ENCODE results near the gene MATN1.

MATN1 gene

DNA sequence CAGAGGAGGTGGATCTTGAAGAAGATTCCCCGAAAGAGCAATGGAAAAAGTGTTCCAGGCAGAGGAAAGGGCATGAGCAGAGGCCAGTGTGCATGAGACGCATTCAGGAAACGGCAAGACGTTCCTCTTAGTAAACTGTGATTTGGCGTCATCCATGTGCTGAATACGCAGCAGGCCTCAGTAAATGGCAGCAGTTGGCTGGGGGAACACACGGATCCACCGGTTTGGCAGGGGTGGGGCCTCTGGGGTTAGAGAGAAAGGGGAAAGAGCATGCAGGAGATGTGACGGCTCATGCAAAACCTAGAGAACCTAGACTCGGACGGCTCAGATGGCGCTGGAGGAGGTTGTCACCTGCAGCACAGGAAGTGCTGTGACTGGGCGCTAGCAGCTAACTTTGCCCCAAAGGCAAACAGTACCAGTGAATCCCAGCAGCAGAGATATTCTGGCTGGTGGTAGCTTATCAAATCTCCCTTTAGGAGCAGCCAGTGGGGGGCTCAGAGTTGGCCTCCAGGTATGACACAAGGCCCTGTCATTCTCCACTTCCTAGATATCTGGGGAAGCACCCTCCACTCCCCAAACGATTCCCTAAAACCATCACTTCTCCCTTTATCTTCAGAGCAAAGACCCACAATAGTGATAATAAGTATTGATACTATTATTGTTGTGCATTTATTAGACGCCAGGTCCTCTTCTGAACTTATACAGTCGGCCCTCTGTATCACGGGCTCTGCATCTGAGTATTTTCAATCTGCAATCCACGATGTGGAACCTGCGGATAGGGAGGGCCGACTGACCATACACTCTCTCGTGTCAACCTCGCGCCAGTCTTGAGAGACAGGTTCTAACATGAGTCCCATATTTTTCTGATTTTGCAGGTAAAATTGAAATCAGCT lies 26.6 kb upstream of the MATN1 start:
- in situ Hi-C loops (cut with HindIII; ENCODE audit: low sequenced_read_pairs) = no loop called here
- no peak overlapping the region for H3K4me3 ChIP-seq (ENCODE audit: low read depth, low read length)
- no peak for DNase-seq (ENCODE audit: low read depth)
- TF ChIP-seq, protein P1, sequence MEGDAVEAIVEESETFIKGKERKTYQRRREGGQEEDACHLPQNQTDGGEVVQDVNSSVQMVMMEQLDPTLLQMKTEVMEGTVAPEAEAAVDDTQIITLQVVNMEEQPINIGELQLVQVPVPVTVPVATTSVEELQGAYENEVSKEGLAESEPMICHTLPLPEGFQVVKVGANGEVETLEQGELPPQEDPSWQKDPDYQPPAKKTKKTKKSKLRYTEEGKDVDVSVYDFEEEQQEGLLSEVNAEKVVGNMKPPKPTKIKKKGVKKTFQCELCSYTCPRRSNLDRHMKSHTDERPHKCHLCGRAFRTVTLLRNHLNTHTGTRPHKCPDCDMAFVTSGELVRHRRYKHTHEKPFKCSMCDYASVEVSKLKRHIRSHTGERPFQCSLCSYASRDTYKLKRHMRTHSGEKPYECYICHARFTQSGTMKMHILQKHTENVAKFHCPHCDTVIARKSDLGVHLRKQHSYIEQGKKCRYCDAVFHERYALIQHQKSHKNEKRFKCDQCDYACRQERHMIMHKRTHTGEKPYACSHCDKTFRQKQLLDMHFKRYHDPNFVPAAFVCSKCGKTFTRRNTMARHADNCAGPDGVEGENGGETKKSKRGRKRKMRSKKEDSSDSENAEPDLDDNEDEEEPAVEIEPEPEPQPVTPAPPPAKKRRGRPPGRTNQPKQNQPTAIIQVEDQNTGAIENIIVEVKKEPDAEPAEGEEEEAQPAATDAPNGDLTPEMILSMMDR (IDR thresholded peaks at IDR 0.05; ENCODE audit: low read depth, low read length, missing control alignments) = no peak

GRCh38 chr1:30748699-30749401 lies 25.5 kb upstream of the MATN1 start:
- in situ Hi-C loops (cut with HindIII; ENCODE audit: low sequenced_read_pairs) = no loop called here
- TF ChIP-seq, protein P1 (IDR thresholded peaks at IDR 0.05; ENCODE audit: low read depth, low read length, missing control alignments) = no peak
- no peak for DNase-seq (ENCODE audit: low read depth)
- no peak overlapping the region for H3K4me3 ChIP-seq (ENCODE audit: low read depth, low read length)

GRCh38 chr1:30748098-30748698 lies 24.8 kb upstream of the MATN1 start:
- in situ Hi-C loops (cut with HindIII; ENCODE audit: low sequenced_read_pairs) = no loop called here
- TF ChIP-seq, protein P1 (IDR thresholded peaks at IDR 0.05; ENCODE audit: low read depth, low read length, missing control alignments) = no peak
- no peak overlapping the region for H3K4me3 ChIP-seq (ENCODE audit: low read depth, low read length)
- DNase-seq (ENCODE audit: low read depth) = no peak

- no peak for DNase-seq (ENCODE audit: low read depth)
- in situ Hi-C loops (cut with HindIII; ENCODE audit: low sequenced_read_pairs) = no loop called here
- no peak overlapping the region for H3K4me3 ChIP-seq (ENCODE audit: low read depth, low read length)
- TF ChIP-seq, protein P1 (IDR thresholded peaks at IDR 0.05; ENCODE audit: low read depth, low read length, missing control alignments) = no peak
Observed at GRCh38 chr1:30747033-30748008, 23.9 kb upstream of the MATN1 start.

DNA sequence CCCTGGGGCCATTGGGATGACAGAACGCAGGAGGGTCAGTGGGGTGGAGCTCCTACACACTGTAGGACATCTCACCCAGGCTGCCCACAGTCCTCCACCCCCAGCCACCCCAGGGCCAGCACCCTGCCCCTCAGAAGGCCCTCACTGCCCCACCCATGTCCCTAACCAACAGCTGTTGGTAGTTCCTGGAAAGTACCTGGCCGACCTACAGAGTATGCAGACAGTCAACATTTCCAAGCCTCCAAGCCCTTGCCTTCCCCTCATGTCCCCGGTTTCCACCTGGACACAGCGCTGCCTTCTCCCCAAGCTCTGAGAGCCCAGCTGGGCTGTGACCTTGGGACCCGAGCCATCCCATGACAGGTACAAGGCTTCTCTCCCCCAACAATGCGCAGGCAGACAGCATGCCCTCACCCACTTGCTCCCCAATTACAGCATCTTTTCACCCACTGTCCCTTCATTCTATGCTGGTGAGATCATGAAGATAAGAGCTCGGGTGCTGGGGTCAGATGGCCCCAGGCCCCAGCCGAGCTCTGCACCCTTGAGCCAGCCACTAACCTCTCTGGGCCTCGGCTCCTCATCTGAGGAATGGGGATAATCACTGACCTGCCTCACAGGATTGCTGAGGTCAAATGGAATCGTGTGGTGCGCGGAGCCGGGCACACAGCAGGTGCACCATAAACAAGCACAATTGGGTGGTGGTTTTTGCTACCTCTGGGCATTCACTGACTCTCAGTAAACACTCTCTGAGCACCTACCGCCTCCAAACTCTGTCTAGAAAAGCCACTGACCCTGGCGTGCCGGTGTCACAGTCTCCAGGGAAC lies 23.0 kb upstream of the MATN1 start:
- in situ Hi-C loops (cut with HindIII; ENCODE audit: low sequenced_read_pairs) = no loop called here
- no peak overlapping the region for H3K4me3 ChIP-seq (ENCODE audit: low read depth, low read length)
- TF ChIP-seq, protein P1 (IDR thresholded peaks at IDR 0.05; ENCODE audit: low read depth, low read length, missing control alignments) = no peak
- no peak for DNase-seq (ENCODE audit: low read depth)

Data from astrocyte of the cerebellum (primary cell).